Measurements from ENCODE around the gene KLRK1.
A peak's percentile ranks its signal among the peaks of the same experiment; 100 is the strongest.
"Not testable (repeated sequence)": the region's sequence is repeated elsewhere in the genome, so short reads cannot be mapped to it uniquely, and the experiment has no call there.

Gene KLRK1

GRCh38 chr12:10362828-10363657 lies 26.8 kb downstream of the KLRK1 start:
- DNase-seq (ENCODE audit: low read depth): peak; percentile 26

- DNase-seq (ENCODE audit: low read depth): no peak
Measured at GRCh38 chr12:10362325-10362724, 27.5 kb downstream of the KLRK1 start.

GRCh38 chr12:10361622-10362021 lies 28.2 kb downstream of the KLRK1 start:
- no peak for DNase-seq (ENCODE audit: low read depth)

- DNase-seq (ENCODE audit: low read depth): no peak
Measured at GRCh38 chr12:10361084-10361483, 28.8 kb downstream of the KLRK1 start.

- DNase-seq (ENCODE audit: low read depth): no peak
Measured at GRCh38 chr12:10358969-10359368, 30.9 kb downstream of the KLRK1 start.

GRCh38 chr12:10358131-10358530 lies 31.7 kb downstream of the KLRK1 start:
- no peak for DNase-seq (ENCODE audit: low read depth)

- DNase-seq (ENCODE audit: low read depth): peak; percentile 76
Measured at GRCh38 chr12:10354502-10354901, 35.3 kb downstream of the KLRK1 start.

GRCh38 chr12:10354071-10354470 lies 35.8 kb downstream of the KLRK1 start:
- DNase-seq (ENCODE audit: low read depth): no peak

GRCh38 chr12:10351457-10351856 lies 38.4 kb downstream of the KLRK1 start:
- DNase-seq (ENCODE audit: low read depth): not testable (repeated sequence)

GRCh38 chr12:10341892-10342509 lies 47.8 kb downstream of the KLRK1 start:
- DNase-seq (ENCODE audit: low read depth): no peak

GRCh38 chr12:10340946-10341345 lies 48.9 kb downstream of the KLRK1 start:
- DNase-seq (ENCODE audit: low read depth): not testable (repeated sequence)

GRCh38 chr12:10339053-10339840 lies 50.6 kb downstream of the KLRK1 start:
- peak; percentile 75 for DNase-seq (ENCODE audit: low read depth)

- DNase-seq (ENCODE audit: low read depth): not testable (repeated sequence)
Measured at GRCh38 chr12:10338470-10338869, 51.4 kb downstream of the KLRK1 start.

GRCh38 chr12:10336196-10336595 lies 53.6 kb downstream of the KLRK1 start:
- not testable (repeated sequence) for DNase-seq (ENCODE audit: low read depth)

GRCh38 chr12:10331642-10332239 lies 58.1 kb downstream of the KLRK1 start:
- DNase-seq (ENCODE audit: low read depth): peak; percentile 72

- not testable (repeated sequence) for DNase-seq (ENCODE audit: low read depth)
Measured at GRCh38 chr12:10328691-10329090, 61.1 kb downstream of the KLRK1 start.

Data from ELR (cell line).